ENCODE measurements around the gene MAOA.
"Not testable (repeated sequence)": the region's sequence is repeated elsewhere in the genome, so short reads cannot be mapped to it uniquely, and the experiment has no call there.

MAOA gene

DNA sequence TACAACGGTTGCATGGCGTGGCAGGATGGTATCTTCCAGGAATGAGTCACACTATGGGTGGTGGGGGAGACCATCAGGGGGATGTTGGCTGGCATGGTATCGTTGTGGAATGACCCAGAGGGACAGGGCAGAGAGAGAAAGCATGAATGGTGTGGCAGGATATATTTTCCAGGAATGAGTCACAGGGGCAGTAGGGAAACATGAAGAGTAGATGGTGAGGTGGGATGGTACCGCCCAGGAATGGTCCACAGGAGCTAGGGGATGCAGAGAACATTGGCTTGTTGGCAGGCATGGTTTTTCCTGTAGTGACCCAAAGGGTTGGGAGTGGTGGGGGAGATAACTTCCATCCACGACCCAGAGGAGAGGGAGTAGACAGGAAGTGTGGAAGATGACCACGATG, 62.4 kb downstream of the MAOA start:
- DNase-seq, result no peak

DNA sequence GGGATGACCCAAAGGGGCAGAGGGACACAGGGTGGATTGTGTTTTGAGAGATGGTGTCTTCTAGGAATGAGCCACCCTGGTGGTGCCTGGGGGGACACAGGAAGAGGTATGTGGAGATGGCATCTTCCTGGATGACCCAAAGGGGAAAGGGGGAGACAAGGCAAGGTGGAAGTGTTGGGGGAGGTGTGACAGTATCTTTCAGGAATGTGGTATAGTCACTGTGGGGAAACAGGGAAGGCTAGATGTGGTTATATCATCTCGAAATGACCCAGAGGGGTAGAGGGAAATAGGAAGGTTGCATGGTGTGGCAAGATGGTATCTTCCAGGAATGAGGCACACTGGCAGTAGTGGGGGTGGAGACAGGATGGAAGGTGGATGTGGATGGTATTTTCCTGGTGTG, 62.9 kb downstream of the MAOA start:
- no peak for DNase-seq

DNA sequence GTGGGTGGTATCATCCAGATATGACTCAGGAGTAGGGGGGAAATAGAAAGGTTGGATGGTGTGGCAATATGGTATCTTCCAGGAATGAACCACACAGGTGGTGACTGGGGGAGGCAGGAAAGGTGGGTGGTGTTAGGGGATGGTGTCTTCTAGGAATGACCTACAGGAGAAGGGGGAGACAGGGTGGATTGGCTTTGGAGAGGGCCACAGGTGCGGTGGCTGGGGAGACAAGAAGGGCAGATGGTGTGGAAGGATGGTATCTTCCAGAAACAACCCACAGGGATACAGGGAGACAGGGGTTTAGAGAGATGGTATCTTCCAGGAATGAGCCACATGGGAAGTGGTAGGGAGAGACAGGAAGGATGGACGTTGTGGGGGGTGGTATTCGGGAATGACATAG, 64.0 kb downstream of the MAOA start:
- DNase-seq, result no peak

DNA sequence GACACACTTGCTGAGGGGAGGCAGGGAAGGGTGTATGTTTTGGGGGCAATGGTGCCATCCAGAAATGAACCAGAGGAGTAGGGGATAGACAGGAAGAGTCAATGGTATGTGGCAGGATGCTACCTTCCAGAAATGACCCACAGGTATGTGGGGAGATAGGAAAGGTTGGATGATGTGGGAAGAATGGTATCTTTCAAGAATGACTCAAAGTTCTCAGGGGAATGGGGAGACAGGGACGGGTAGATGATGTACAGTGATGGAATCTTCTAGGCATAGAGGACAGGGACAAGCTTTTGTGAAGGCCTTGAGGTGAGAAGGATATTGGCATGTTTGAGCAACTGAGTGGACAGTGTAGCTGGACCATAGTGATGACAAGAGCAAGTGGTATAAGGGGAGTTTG, 64.9 kb downstream of the MAOA start:
- no peak for DNase-seq

DNA sequence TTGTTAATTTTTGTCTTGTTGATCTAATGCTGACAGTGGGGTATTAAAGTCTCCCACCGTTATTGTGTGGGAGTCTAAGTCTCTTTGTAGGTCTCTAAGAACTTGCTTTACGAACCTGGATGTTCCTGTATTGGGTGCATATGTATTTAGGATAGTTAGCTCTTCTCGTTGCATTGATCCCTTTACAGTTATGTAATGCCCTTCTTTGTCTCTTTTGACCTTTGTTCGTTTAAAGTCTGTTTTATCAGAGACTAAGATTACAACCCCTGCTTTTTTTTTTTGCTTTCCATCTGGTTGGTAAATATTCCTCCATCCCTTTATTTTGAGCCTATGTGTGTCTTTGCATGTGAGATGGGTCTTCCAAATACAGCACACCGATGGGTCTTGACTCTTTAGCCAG, 69.1 kb downstream of the MAOA start:
- not testable (repeated sequence) for DNase-seq

DNA sequence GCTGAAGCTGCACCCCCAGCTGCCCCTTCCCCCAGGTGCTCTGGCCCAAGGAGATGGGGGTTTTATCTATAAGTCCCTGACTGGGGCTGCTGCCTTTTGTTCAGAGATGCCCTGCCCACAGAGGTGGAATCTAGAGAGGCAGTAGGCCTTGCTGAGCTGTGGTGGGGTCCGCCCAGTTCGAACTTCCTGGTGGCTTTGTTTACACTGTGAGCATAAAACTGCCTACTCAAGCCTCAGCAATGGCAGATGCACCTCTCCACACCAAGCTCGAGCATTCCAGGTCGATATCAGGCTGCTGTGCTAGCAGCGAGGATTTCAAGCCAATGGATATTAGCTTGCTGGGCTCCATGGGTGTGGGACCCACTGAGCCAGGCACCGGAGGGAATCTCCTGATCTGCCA, 71.2 kb downstream of the MAOA start:
- DNase-seq, result not testable (repeated sequence)

DNA sequence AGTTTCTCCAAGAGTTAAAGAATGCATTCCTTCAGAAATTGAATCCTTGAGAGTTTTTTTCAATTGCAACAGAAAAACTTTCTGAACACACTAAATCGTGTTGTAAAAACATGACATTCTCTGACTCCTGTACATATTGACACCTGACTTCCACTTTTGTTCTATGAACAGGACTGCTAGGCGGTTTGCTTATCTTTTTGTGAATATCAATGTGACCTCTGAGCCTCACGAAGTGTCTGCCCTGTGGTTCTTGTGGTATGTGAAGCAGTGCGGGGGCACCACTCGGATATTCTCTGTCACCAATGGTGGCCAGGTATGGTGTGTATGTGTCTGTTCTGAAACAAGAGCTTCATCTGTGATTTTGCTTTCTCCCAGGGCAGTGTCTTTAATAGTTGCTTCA, 71.9 kb downstream of the MAOA start:
- DNase-seq, result no peak

DNA sequence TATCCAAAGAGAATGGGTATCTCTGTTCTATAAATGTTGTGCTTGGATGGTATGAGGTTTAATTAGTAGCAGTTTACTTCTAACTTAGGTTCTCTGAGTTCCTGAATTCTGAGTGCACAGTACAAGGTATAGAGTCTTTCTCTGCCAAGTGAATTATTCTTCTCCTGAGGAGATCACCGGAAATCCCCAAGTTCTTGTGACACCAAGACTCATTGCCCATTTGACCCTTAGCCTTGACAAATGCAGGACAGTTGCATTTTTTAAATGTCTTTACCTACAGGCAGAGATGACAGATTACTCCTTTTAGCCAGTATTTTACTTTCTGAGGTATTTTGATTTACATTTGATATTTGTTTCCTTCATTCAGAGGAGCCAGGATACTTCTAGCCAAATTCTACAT, 72.9 kb downstream of the MAOA start:
- DNase-seq, result no peak

DNA sequence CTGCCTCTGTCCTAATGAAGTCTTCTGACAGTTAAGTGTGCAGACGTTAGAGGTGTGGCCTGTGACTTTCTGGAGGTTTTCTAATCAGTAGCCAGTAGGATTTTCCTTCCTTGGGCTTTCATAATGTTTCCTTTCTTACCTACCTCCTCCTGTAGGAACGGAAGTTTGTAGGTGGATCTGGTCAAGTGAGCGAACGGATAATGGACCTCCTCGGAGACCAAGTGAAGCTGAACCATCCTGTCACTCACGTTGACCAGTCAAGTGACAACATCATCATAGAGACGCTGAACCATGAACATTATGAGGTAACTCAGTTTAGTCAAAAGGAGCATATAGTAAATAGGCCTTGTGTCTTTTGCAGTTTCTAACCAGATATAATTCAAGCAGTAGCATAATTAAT, 75.0 kb downstream of the MAOA start:
- DNase-seq, result no peak

DNA sequence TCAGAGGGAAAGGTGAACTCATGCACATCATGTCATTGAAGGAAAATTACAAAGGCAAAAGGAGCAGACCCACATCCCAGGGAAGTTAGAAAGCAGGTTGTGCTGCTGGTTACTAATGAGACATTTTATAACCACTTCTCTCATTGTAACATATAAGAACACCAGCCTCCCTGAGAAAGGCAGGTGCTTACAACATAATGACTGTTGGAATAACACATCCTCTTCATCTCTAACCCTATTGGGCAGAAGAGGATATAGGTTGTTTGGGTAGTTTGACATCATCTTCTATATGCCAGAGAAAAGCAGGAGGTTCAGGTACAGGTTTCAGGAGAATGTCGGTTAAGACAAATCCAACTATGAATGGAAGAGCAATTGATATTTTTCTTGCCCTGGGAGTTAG, 77.6 kb downstream of the MAOA start:
- DNase-seq, result no peak

DNA sequence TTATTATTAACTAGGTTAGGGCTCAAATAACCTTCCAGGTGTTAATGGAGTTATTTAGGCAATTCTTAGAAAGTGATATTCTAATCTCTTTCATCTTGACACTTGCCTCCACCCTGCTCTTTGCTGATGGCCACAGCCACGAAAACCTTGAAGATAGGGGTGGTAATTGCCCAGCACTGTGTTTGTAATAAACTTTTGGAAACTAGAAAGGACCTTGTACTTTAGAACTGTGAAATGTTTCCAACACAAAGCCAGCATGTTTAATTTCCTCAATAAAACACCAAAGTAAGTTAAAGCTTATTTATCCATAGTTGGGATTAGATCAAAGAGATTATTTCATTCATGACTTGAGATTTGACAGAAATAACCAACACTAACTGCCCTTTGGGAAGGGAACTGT, 78.3 kb downstream of the MAOA start:
- DNase-seq, result no peak

DNA sequence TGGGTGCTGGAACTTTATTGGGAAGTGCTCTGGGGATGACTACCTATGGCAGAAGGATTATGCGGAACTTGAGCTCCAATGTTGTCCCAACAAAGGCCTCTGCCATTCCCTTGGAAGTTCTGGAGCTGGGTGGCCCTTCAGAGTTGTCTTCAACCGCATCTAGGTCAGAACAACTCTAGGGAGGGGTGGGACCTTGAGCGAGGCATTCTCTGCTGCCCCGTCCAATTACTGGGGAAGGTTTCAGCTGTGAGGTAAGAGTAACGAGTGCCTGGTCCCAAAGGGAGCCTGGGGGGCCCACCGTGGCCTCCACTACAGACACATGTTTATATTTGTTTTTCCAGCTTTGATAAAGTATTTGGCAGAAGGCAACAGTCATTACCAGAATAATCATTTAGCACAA, 79.4 kb downstream of the MAOA start:
- DNase-seq, result no peak

DNA sequence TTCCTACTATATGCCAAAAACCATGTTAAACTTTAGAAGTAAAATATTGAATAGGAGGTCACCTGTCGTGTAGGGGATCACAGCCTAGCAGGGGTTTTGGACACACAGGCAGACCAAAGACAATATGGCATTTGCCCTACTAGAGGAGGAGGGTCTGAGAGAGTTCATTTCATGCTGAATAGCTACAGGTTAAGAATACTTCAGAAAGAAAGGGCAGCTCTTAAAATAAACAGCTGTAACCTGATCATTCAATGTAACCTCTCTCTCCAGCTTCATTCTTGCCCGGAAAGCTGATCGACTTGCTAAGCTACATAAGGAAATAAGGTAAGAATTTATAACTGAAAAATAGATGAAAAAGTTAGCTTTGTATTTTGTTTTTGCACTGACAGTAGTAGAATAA, 79.9 kb downstream of the MAOA start:
- DNase-seq, result no peak

DNA sequence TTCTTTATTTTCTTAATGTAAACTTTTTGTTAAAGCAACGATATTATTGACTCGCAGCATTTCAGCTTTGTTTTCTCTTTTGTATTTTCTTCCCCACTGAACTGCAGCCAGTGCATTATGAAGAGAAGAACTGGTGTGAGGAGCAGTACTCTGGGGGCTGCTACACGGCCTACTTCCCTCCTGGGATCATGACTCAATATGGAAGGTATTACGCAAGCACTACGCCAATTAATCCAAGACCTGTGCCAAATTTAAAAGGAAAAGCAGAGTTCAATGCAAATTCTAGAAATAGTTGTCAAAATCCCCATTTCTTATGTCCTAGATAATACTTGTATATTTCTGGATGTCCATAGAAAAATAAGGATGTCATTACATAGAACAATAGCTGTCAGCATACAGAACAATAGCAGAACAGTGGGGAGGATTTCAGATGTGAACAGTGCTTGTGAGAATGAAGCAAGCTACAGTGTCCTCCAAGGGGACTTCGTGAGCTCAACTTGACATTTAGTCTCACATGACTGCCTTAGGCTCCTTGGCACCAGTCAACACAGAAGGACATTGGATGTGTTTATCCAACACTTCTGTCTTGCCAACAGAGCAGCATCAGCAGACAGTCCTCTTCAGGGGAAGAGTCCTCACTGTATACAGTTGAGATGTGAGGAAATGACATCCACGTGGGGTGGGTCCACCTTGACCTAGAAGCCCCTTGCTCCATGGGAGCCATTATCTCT, 85.9 kb downstream of the MAOA start:
- DNase-seq, result no peak

DNA sequence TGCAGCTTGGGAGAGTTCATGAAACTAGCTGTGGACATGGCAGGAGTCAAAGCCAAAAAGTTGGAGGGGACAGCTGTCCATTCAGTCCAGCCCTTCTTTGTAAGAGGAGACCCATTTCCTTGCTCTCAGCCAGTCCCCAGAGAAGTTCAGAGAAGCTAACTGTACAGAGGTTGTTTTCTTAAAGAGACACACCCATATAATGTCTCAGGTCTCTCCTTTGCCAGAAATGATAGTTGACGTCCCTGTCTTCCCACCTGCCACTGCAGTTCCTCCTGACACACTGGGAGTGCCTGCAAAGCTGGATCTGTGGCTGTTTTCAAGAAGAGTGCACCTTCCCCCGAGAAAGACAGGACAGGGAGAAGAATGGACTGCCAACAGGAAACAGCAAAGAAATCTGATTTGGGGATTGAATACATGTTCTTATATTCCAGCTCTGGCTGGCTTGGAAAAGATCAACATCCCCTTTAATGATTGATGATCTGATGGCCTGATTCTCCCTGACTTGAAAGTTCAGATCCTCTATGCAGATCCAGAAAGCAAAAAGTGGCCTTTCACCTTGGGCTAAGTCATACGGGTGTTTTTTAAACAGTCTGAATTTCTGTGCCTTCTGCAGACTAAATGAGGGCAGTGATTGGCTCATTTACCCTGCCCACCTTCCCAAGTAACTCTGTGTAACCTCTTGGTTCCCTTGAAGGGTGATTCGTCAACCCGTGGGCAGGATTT, 87.2 kb downstream of the MAOA start:
- no peak for DNase-seq

DNA sequence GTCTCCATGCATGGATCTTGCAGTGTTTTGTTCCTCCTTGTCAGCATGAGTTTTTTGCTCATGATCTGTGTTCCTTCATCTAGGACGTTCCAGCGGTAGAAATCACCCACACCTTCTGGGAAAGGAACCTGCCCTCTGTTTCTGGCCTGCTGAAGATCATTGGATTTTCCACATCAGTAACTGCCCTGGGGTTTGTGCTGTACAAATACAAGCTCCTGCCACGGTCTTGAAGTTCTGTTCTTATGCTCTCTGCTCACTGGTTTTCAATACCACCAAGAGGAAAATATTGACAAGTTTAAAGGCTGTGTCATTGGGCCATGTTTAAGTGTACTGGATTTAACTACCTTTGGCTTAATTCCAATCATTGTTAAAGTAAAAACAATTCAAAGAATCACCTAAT, 88.2 kb downstream of the MAOA start:
- no peak for DNase-seq

DNA sequence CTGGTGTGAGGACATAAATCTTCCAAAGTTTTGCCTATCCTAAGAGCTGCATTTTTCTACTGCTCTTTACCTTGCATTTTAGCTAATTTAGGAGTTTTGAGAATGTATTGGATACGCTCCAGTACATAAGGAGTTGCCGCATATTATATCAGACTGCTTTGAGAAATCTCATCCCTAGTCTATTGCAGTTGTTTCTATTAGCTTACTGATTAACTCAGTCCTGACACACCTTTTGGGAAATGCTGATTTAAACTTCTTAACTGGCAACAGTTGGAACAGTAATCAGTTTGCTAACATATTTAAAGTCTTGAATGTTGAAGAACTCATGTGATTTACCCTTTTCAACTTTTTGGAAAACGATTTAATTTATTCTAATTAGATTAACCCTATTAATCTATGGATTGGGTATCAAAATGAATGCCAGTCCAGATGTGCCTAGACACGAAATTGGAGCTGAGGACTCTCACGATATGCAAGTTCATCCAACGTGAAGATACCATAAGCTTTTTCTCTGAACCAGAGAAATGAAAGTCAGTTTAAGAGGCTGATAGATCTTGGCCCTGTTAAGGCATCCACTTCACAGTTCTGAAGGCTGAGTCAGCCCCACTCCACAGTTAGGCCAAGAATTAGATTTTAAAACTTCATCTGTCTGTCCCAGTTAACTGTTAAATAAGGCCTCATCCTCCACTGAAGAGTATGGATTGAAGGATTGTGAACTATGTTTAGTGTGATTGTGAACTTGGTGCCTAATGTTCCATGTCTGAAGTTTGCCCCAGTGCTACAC, 90.0 kb downstream of the MAOA start:
- no peak for DNase-seq

DNA sequence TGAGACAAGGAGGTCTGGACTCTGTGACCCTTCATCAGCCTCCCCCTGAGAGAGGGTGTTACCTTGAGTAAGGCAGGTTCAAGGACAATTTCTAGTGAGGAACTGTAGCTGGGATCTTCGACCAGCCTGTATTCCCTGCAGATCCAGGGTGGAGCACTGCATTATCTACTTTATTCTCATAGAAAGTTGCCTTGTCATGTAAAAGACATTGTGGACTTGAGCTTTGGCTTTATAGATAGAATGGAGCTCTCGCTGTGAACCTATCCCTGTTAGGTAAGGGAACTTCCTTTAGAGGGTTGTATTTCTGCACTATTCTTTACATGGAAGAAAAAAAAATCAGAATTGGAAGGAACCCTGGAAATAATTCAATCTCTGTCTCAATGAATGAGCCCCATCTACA, 91.4 kb downstream of the MAOA start:
- DNase-seq, result no peak

DNA sequence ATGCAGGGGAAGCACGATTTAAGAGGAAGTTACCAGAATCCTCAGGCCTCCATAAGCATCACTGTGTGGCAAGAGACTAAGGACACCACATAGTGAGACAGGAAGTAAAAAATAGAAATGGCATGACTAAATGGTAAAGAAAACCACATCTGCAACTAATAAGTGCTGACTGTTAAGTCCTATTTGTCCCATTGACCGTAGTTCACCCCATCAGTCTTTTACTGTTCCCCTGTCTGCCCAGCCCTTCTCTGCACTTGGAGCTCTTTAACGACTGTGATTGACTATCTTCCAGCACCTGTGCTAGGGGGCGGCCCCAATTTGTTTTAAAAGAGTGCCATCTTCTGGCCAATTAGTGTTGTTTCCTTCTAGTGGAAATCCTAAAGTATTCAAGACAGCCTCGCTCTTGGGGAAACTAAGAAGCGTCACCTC, 94.2 kb downstream of the MAOA start:
- DNase-seq, result peak; percentile 54

DNA sequence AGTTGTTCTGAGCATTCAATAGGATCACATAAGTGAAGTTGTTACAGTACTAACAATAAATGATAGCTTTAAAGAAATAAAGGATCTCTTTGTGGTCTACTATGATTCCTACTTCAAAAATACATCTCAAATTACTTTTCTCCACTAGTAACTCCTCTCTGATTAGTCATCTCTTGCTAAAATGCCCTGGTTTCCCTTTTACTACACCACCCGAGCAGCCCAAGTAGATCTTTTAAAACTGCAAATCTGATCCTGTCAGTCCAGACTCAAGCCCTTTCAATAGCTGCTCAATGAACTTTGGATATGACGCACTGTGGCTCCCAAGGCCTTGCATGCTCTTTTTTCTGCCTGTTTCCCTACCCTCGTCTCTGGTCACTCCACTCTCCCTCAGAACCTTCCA, 97.5 kb downstream of the MAOA start:
- DNase-seq, result no peak

DNA sequence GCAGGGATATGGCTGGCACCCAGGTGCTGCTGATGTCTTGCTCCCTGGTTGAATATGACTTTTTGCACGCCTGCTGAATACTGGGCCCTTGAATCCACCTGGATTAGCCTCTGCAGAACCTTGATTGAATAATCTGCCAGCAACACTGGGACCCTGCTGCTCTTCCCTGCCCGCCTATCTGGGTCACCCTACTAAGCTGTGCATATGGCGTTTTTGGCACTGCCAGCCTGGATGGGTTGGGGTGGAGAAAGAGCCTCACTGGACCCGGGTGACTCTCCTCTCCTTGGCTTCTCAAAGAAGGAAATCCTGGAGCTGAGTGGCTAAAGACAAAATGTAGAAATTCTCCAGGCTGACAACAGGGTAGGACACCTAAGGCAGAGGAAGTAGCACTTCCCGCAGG, 100.0 kb downstream of the MAOA start:
- DNase-seq, result no peak

DNA sequence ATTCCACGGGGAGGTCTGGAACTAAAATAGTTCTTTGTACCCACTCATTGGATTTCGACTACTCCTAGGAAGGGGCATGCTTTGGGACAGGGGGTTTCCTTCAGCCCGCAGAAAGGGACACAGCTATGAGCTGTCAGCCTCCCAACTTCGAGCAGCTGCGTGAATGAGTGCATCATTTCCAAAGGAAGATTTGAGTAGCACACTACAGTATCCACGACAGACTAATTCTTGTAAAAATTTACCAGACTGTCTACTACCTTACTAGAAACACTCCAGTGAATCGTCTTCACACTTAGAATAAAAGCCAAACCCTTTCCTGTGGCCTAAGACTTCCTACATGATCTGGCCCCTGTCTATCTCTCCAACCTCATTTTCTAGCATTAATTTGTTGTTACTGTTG, 101.9 kb downstream of the MAOA start:
- no peak for DNase-seq

DNA sequence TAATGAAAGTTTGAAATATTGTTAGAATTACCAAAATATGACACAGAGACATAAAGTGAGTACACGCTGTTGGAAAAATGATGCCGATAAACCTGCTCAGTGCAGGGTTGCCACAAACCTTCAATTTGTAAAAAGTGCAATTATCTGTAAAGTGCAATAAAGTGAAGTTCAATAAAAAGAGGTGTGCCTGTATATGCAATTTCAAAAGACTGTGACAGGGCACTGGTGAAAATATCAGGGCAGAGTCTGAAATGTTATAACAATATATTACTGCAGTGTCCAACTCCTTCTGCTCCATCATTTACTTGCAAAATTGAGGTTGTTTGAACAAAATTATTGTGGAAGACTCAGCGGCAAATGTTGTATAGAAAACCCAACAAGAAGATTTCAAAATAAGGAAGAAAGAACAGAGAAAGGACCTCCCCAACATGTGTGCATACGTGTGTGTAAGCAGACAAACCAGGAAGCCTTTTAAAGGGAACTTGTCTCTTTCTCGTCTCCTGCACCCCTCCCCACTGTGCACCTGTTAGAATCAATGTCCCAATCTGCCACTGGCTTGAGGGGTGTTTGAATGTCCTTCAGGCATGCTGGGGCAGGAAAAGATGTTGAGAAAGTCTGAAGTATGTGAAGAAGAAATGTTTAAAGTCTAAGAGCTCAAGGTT, 130.0 kb downstream of the MAOA start:
- DNase-seq, result no peak

Data from NCI-H1105 treated with DMSO at 0.1 percent for 48 hours (cell line).